Endothelial cell of umbilical vein (primary cell): ENCODE measurements around the gene CDH15. TPM values are rescaled to one million over a fixed set of nuclear protein-coding genes. Genes with fewer than 3 reads are reported as not detected.

Experiments used
- BruUV-seq: library from RNA; stranded (reverse); fragments of 400-500 nt; replicated peaks from 2 replicates; lab custom pipeline; 2021; lab: Mats Ljungman, UMichigan
- CTCF ChIA-PET: fragments of 300-600, 350-600 bp; sonication (Branson Sonifier 250); formaldehyde crosslinking; loops from one replicate; lab custom pipeline; 2021; ENCODE audit warnings: antibody characterized with exemption, inconsistent platforms; lab: Charles Lee
- POLR2A ChIA-PET: fragments of 300-600, 350-600 bp; sonication (Branson Sonifier 250); formaldehyde crosslinking; loops from one replicate; lab custom pipeline; 2021; ENCODE audit warnings: antibody characterized with exemption, inconsistent platforms; lab: Charles Lee
- DNase-seq: peaks from one replicate; pipeline ENCODE4 v3.0.0-alpha.2; 2011; ENCODE audit warnings: low read depth, low spot score
- FAIRE-seq: peaks from 2 replicates; lab custom pipeline; 2011; peaks lifted over from hg19 to GRCh38; lab: Jason Lieb, UNC
- H2AFZ ChIP-seq: 2 replicates; pipeline ENCODE4 v1.6.0; 2012; ENCODE audit warnings: low read depth, low read length, control low read depth, inconsistent platforms
- H3K27ac ChIP-seq: 2 replicates; pipeline ENCODE4 v1.5.1; 2011; ENCODE audit warnings: low read depth, mild to moderate bottlenecking, control low read depth, low read length, moderate library complexity; ENCODE audit not compliant: insufficient read depth
- H3K27me3 ChIP-seq, 2 experiments: 2 replicates each; pipeline versions ENCODE4 v1.6.0 to v1.6.1; 2011; ENCODE audit warnings: low read length in 2 of 2, mixed read lengths in 1 of 2; ENCODE audit not compliant: control insufficient read depth in 2 of 2, insufficient read depth in 2 of 2
- H3K36me3 ChIP-seq, 2 experiments: 2 replicates in 1 of 2; 3 replicates in 1 of 2; pipeline ENCODE4 v1.5.1; 2011; ENCODE audit warnings: low read length in 2 of 2, mild to moderate bottlenecking in 1 of 2, moderate library complexity in 1 of 2; ENCODE audit not compliant: control insufficient read depth in 2 of 2, insufficient read depth in 2 of 2; ENCODE audit errors: extremely low read depth in 1 of 2
- H3K4me1 ChIP-seq: 3 replicates; pipeline ENCODE4 v1.5.1; 2011; ENCODE audit warnings: mild to moderate bottlenecking, low read length; ENCODE audit not compliant: control insufficient read depth, insufficient read depth; ENCODE audit errors: extremely low read depth
- H3K4me2 ChIP-seq: 2 replicates; pipeline ENCODE4 v1.6.1; 2011; ENCODE audit warnings: low read length, control low read depth, mixed read lengths; ENCODE audit not compliant: insufficient read depth
- H3K4me3 ChIP-seq, 3 experiments: fragments of 200-600 bp in 1 of 3; sonication (generic), shearing (Covaris generic) in 1 of 3; replicated peaks in 1 of 3; 2 replicates each; pipeline ENCODE4 v1.5.1; 2011 to 2016; ENCODE audit warnings: control low read depth in 3 of 3, low read length in 3 of 3, mild to moderate bottlenecking in 2 of 3, inconsistent platforms in 1 of 3, low read depth in 1 of 3, moderate library complexity in 1 of 3; ENCODE audit not compliant: insufficient read depth in 1 of 3
- H3K79me2 ChIP-seq: 2 replicates; pipeline ENCODE4 v1.6.0; 2012; ENCODE audit warnings: low read length, inconsistent platforms; ENCODE audit not compliant: control insufficient read depth, insufficient read depth
- H3K9ac ChIP-seq: replicated peaks from 2 replicates; pipeline ENCODE3; 2011; ENCODE audit warnings: low read length, control low read depth; ENCODE audit not compliant: insufficient read depth; ENCODE audit errors: extremely low read depth
- H3K9me1 ChIP-seq: replicated peaks from 3 replicates; pipeline ENCODE4 v1.6.0; 2011; ENCODE audit warnings: mild to moderate bottlenecking, low read length; ENCODE audit not compliant: control insufficient read depth, insufficient read depth; ENCODE audit errors: extremely low read depth
- H3K9me3 ChIP-seq: replicated peaks from 2 replicates; pipeline ENCODE4 v1.5.1; 2012; ENCODE audit warnings: low read length, inconsistent platforms; ENCODE audit not compliant: control insufficient read depth, insufficient read depth
- H4K20me1 ChIP-seq: replicated peaks from 2 replicates; pipeline ENCODE3; 2011; ENCODE audit warnings: mild to moderate bottlenecking, low read length; ENCODE audit not compliant: control insufficient read depth, insufficient read depth; ENCODE audit errors: extremely low read depth
- EZH2 ChIP-seq: IDR thresholded peaks from 2 replicates; pipeline ENCODE4 v1.6.1; 2012; ENCODE audit warnings: borderline replicate concordance, low read depth, mild to moderate bottlenecking, moderate library complexity, low read length, inconsistent platforms; ENCODE audit not compliant: severe bottlenecking
- FOS ChIP-seq: IDR thresholded peaks from 2 replicates; pipeline ENCODE4 v1.6.1; 2011; ENCODE audit warnings: mild to moderate bottlenecking, low read length, moderate library complexity, borderline replicate concordance; ENCODE audit not compliant: insufficient read depth
- GATA2 ChIP-seq: IDR thresholded peaks from 2 replicates; pipeline ENCODE4 v1.7.0; 2011; ENCODE audit warnings: low read depth, mild to moderate bottlenecking, moderate library complexity, mixed read lengths, low read length; ENCODE audit not compliant: insufficient read length, insufficient read depth
- JUN ChIP-seq: IDR thresholded peaks from 2 replicates; pipeline ENCODE4 v1.6.1; 2011; ENCODE audit warnings: borderline replicate concordance, low read depth; ENCODE audit not compliant: insufficient read length, insufficient read depth
- MYC ChIP-seq: IDR thresholded peaks from one replicate; pipeline ENCODE4 v1.6.1; 2011; ENCODE audit warnings: mild to moderate bottlenecking, low read depth, low read length
- POLR2A ChIP-seq: IDR thresholded peaks from 2 replicates; pipeline ENCODE4 v1.6.1; 2012; ENCODE audit warnings: low read depth, mild to moderate bottlenecking, control low read depth, low read length
- POLR2AphosphoS5 ChIP-seq: IDR thresholded peaks from 2 replicates; pipeline ENCODE4 v1.6.1; 2012; ENCODE audit warnings: low read depth, mild to moderate bottlenecking, control low read depth, low read length, moderate library complexity; ENCODE audit not compliant: insufficient read depth
- dilution Hi-C: fragments of 300-500 bp; cut with MboI; formaldehyde crosslinking; loops from one replicate; pipeline ENCODE4 v1.15.0; 2019; ENCODE audit warnings: low sequenced_read_pairs; ENCODE audit not compliant: extremely low pct_ligation_motif_present
- intact Hi-C: fragments of 100-400 bp; cut with micrococcal nuclease; formaldehyde crosslinking; loops from one replicate; pipeline ENCODE4 v1.10.0; 2022
- polyA plus RNA-seq, 4 experiments: library from polyadenylated mRNA; depleted of rRNA in 3 of 4; stranded (reverse) in 3 of 4; unstranded in 1 of 4; fragments of >200 nt; gene quantifications; 2 replicates each; pipeline versions ENCODE4 v1.2.1 to v1.2.3, GENCODE V29; 2011 to 2012; ENCODE audit warnings: missing spikeins in 1 of 4
- total RNA-seq: library from RNA; stranded (reverse); gene quantifications from 2 replicates; pipeline ENCODE4 v1.2.3, GENCODE V29; 2021
- TF ChIP-seq, protein P1 (sequence below), 2 donors: IDR thresholded peaks; 1 replicate in 1 of 2; 2 replicates in 1 of 2; pipeline ENCODE4 v1.5.1; 2011; ENCODE audit warnings: low read length in 2 of 2, mild to moderate bottlenecking in 2 of 2, moderate library complexity in 2 of 2, control low read depth in 1 of 2, inconsistent platforms in 1 of 2, low read depth in 1 of 2; ENCODE audit not compliant: insufficient read depth in 1 of 2; ENCODE audit errors: extremely low read depth in 1 of 2
- TF ChIP-seq, protein P2 (sequence below): IDR thresholded peaks from 2 replicates; pipeline ENCODE4 v1.6.1; 2011; ENCODE audit not compliant: insufficient read depth, insufficient read length

CDH15 gene
- total and polyA plus RNA-seq, 2 donors (not counting 3 experiments of a cell fraction or from before 2014, with no cell fraction given): 0.44 TPM; not detected in 1

DNA sequence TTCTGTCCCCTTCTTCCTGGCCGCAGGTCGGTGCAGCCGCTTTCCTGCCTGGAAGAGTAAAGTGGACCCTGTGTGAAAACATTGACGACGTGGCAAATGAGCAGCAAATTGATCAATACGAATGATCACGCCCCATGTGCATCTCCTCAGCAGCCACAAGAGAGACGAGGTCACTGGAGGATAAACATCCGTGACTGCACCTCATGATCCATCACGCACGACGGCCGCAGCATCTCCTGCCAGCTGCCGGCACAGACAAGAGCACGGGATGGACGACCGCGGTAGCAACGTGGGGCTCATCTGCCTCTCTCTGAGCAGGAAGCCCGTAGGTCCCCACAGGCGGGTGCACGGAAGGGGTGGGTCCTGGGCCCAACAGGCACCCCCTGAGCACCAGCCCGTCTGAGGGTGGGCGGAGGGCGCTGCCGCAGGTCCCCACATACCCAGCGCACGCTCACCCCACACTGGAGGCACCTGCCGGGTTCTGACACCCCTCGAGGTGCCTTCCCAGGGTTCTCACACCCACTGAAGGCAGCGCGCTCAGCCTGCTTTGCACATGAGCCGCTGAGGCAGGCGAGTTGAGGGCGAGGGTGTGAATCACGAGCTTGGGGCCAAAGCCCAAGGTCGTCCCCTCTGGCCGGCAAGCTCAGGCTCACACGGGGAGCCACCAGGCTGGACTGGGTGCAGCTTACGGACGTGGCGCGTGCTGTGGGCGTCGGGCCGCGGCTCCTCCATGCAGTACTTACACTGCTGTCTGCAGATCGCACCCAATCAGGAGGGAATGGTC, 12.3 kb upstream of the CDH15 start:
- Histone ChIP-seq H3K79me2 (no peaks in the 10 kb centered on the region), H3K9ac (no peak overlapping the region), H3K4me1 (no peaks in the 10 kb centered on the region), H3K4me2 (no peak overlapping the region), H3K27me3 (no peaks in the 10 kb centered on the region), H3K4me3 (no peak overlapping the region), H4K20me1 (no peaks in the 10 kb centered on the region), H3K9me1 (no peaks in the 10 kb centered on the region), H3K36me3 (no peaks in the 10 kb centered on the region), H3K9me3 (no peaks in the 10 kb centered on the region), H2AFZ (no peak overlapping the region), H3K27ac (no peak overlapping the region)
- CTCF ChIA-PET: no interaction called here
- POLR2A ChIA-PET: no interaction called here
- BruUV-seq: no TSS peak
- no peak for TF ChIP-seq POLR2AphosphoS5
- no peak for TF ChIP-seq MYC
- TF ChIP-seq POLR2A: no peak
- TF ChIP-seq EZH2: no peak
- no peak for TF ChIP-seq GATA2
- no peak for TF ChIP-seq JUN
- TF ChIP-seq, protein P1, sequence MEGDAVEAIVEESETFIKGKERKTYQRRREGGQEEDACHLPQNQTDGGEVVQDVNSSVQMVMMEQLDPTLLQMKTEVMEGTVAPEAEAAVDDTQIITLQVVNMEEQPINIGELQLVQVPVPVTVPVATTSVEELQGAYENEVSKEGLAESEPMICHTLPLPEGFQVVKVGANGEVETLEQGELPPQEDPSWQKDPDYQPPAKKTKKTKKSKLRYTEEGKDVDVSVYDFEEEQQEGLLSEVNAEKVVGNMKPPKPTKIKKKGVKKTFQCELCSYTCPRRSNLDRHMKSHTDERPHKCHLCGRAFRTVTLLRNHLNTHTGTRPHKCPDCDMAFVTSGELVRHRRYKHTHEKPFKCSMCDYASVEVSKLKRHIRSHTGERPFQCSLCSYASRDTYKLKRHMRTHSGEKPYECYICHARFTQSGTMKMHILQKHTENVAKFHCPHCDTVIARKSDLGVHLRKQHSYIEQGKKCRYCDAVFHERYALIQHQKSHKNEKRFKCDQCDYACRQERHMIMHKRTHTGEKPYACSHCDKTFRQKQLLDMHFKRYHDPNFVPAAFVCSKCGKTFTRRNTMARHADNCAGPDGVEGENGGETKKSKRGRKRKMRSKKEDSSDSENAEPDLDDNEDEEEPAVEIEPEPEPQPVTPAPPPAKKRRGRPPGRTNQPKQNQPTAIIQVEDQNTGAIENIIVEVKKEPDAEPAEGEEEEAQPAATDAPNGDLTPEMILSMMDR (IDR thresholded peaks at IDR 0.05; ENCODE audit: extremely low read depth in 1 of 2, insufficient read depth in 1 of 2, low read depth in 1 of 2, low read length in 2 of 2): no peak
- TF ChIP-seq, protein P2, sequence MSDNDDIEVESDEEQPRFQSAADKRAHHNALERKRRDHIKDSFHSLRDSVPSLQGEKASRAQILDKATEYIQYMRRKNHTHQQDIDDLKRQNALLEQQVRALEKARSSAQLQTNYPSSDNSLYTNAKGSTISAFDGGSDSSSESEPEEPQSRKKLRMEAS: no peak
- TF ChIP-seq FOS: no peak
- intact Hi-C loops (no loop called here), dilution Hi-C loops (no loop called here)
- DNase-seq: no peak
- FAIRE-seq: no peak
